Tibial nerve (tissue), 4 donors: ENCODE results near the gene CACNG8. TPM values are rescaled to one million over a fixed set of nuclear protein-coding genes. Genes with fewer than 3 reads are reported as not detected.

Experiments
- DNase-seq, 2 donors: peaks; one replicate each; pipeline ENCODE4 v3.0.0-alpha.2; 2019; ENCODE audit warnings: low spot score in 2 of 2
- H3K27ac ChIP-seq, 4 donors: fragments of 200-600 bp; sonication (generic) in 3 of 4; one replicate each; pipeline ENCODE4 v1.5.1; 2017 to 2019; ENCODE audit warnings: mild to moderate bottlenecking in 1 of 4
- H3K27me3 ChIP-seq, 2 donors: fragments of 200-600 bp; sonication (generic) in 1 of 2; one replicate each; pipeline versions ENCODE4 v1.5.1 to v1.6.0; 2017 to 2019
- H3K36me3 ChIP-seq, 3 donors: fragments of 200-600 bp; sonication (generic); one replicate each; pipeline ENCODE4 v1.5.1; 2018 to 2019
- H3K4me1 ChIP-seq, 4 donors: fragments of 200-600 bp; sonication (generic) in 3 of 4; one replicate each; pipeline ENCODE4 v1.5.1; 2017 to 2019
- H3K4me3 ChIP-seq, 4 donors: fragments of 200-600 bp; sonication (generic) in 3 of 4; one replicate each; pipeline ENCODE4 v1.5.1; 2017 to 2019; ENCODE audit warnings: mild to moderate bottlenecking in 1 of 4, moderate library complexity in 1 of 4
- H3K9me3 ChIP-seq, 4 donors: fragments of 200-600 bp; sonication (generic) in 3 of 4; one replicate each; pipeline ENCODE4 v1.5.1; 2017 to 2019
- EP300 ChIP-seq, 2 donors: sonication (generic); formaldehyde crosslinking; IDR thresholded peaks; one replicate each; pipeline ENCODE4 v1.6.1; 2017; ENCODE audit warnings: antibody characterized with exemption in 2 of 2, mild to moderate bottlenecking in 1 of 2
- POLR2A ChIP-seq, 2 donors: fragments of 450-650 bp; IDR thresholded peaks; one replicate each; pipeline ENCODE4 v1.6.1; 2017; ENCODE audit warnings: antibody characterized with exemption in 2 of 2, mild to moderate bottlenecking in 2 of 2, moderate library complexity in 2 of 2
- WGBS, 2 donors: methylation state at CpG; one replicate each; pipeline ENCODE4 v1.1.5; 2018; 5-methylcytosine and 5-hydroxymethylcytosine counted together
- total RNA-seq, 4 donors: library from RNA; depleted of rRNA; stranded (reverse); fragments of >200 nt; gene quantifications; one replicate each; pipeline ENCODE4 v1.1.0, GENCODE V29; 2016
- TF ChIP-seq, protein P1 (sequence below), 5 experiments: fragments of 200-600 bp in 3 of 5; fragments of 450-650 bp in 2 of 5; sonication (generic) in 3 of 5; IDR thresholded peaks; one replicate each; pipeline ENCODE4 v1.5.1; 2016 to 2019; ENCODE audit warnings: antibody characterized with exemption in 5 of 5, mild to moderate bottlenecking in 3 of 5, moderate library complexity in 2 of 5

The CACNG8 gene
- total RNA-seq, 4 donors from 2014 or later = not detected

DNA sequence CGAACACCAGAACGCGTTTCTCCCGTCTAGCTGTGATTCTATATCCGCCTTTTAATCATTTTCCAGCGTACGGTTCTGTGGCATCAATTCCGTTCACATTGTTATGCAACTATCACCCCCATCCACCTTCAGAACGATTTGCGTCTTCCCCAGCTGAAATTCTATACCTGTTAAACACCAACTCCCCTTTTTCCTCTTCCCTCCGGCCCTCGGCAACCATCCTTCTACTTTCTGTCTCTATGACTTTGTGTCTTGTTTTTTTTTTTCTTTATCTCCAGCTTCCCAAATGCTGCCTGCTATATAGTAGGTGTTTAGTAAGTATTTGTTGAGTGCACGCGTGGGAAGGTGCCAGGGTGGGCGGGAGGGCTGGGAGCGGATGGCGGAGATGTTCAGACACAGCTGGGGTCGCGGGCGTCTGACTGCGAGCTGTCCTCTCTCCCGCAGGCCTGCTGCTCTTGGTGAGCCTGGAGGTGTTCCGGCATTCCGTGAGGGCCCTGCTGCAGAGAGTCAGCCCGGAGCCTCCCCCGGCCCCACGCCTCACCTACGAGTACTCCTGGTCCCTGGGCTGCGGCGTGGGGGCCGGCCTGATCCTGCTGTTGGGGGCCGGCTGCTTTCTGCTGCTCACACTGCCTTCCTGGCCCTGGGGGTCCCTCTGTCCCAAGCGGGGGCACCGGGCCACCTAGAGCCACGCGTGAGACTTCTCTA, 48.9 kb downstream of the CACNG8 start:
- WGBS, 2 donors = 36 to 42% methylated on average over 26 to 36 of the region's 36 CpGs
- DNase-seq = no peak
- Histone ChIP-seq H3K27me3 (peaks cover 0 to 18% of the 10 kb centered on the region in 2 donors), H3K27ac (no peak overlapping the region), H3K4me3 (no peak overlapping the region), H3K9me3 (peaks cover 0 to 4% (median 0%) of the 10 kb centered on the region in 4 donors), H3K36me3 (no peaks in the 10 kb centered on the region), H3K4me1 (no peaks in the 10 kb centered on the region)
- TF ChIP-seq EP300 (IDR thresholded peaks at IDR 0.05) = no peak

DNA sequence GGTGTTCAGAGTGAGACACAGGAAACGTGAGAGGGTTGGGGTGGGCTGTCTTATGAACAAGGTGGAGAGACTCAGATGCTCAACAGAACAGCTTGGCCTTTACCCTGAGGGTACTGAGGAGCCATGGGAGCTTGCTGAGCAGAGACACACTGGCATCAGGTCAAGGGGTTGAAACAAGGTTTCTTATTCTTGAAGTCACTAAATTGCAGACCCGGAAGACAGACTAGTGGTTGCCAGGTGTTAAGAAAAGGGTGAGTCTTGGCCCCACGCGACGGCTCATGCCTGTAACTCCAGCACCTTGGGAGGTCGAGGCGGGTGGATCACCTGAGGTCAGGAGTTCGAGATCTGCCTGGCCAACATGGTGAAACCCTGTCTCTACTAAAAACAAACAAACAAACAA, 51.1 kb downstream of the CACNG8 start:
- DNase-seq = no peak
- no peak for TF ChIP-seq EP300 (IDR thresholded peaks at IDR 0.05)
- TF ChIP-seq, protein P1, sequence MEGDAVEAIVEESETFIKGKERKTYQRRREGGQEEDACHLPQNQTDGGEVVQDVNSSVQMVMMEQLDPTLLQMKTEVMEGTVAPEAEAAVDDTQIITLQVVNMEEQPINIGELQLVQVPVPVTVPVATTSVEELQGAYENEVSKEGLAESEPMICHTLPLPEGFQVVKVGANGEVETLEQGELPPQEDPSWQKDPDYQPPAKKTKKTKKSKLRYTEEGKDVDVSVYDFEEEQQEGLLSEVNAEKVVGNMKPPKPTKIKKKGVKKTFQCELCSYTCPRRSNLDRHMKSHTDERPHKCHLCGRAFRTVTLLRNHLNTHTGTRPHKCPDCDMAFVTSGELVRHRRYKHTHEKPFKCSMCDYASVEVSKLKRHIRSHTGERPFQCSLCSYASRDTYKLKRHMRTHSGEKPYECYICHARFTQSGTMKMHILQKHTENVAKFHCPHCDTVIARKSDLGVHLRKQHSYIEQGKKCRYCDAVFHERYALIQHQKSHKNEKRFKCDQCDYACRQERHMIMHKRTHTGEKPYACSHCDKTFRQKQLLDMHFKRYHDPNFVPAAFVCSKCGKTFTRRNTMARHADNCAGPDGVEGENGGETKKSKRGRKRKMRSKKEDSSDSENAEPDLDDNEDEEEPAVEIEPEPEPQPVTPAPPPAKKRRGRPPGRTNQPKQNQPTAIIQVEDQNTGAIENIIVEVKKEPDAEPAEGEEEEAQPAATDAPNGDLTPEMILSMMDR (IDR thresholded peaks at IDR 0.05) = no peak
- TF ChIP-seq POLR2A (IDR thresholded peaks at IDR 0.05) = no peak
- WGBS, 2 donors = 75 to 84% methylated on average over 8 of the region's 8 CpGs
- H3K4me1 ChIP-seq = no peaks in the 10 kb centered on the region
- H3K27me3 ChIP-seq = peaks cover 0 to 18% of the 10 kb centered on the region in 2 donors
- peaks cover 0 to 13% (median 0%) of the 10 kb centered on the region in 4 donors for H3K9me3 ChIP-seq
- no peak overlapping the region for H3K27ac ChIP-seq
- no peak overlapping the region for H3K4me3 ChIP-seq
- no peaks in the 10 kb centered on the region for H3K36me3 ChIP-seq

DNA sequence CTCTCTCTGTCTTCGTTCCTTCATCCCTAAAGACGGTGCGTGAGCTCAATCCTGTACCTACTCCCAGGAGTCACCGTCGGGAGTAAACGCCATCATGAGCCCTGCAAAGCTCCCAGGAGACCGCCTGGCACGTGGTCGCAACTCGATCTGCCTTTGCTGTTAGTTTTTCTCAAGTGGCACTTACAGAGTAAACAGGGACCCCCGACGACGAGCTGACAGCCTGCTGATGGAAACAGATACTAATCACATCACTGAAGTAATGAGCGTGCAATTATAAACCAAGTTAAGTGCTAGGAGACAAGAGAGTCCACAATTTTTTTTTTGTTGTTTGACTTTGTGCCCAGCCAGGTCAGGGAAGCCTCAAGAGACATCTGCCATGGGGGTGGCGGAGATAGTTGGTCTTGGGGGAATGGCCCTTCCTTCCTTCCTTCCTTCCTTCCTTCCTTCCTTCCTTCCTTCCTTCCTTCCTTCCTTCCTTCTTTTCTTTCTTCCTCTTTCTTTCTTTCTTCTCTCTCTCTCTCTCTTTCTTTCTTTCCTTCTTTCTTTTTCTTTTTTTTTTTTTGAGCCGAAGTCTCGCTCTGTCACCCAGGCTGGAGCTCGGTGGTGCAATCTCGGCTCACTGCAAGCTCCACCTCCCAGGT, 52.3 kb downstream of the CACNG8 start:
- Histone ChIP-seq H3K27me3 (peaks cover 0 to 18% of the 10 kb centered on the region in 2 donors), H3K36me3 (no peaks in the 10 kb centered on the region), H3K4me1 (no peaks in the 10 kb centered on the region), H3K9me3 (peaks cover 0 to 13% (median 0%) of the 10 kb centered on the region in 4 donors), H3K4me3 (no peak overlapping the region), H3K27ac (no peak overlapping the region)
- TF ChIP-seq, protein P1 (IDR thresholded peaks at IDR 0.05) = no peak
- no peak for TF ChIP-seq POLR2A (IDR thresholded peaks at IDR 0.05)
- TF ChIP-seq EP300 (IDR thresholded peaks at IDR 0.05) = no peak
- WGBS, 2 donors = 38 to 46% methylated on average over 19 of the region's 19 CpGs
- no peak for DNase-seq

DNA sequence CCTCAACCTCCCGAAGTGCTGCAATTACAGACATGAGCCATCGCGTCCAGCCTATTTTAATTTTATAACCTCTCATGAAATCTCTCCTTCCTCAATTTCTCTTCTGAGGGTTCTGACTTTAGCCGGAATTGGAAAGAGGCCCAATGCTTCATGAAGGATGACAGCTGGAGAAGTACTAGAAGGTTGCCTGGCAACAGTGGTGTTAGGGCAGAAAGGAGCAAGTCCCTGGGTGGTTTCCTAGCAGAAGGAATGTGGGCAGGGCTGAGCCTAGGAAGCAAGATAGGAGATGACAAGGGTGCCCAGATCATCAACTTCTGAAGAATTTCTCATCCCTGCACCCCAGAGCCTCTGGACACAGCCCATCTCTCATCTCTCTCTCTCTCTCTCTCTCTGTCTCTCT, 54.5 kb downstream of the CACNG8 start:
- TF ChIP-seq EP300 (IDR thresholded peaks at IDR 0.05) (no peak), POLR2A (IDR thresholded peaks at IDR 0.05) (no peak)
- TF ChIP-seq, protein P1 (IDR thresholded peaks at IDR 0.05) = no peak
- Histone ChIP-seq H3K27ac (no peak overlapping the region), H3K4me1 (no peaks in the 10 kb centered on the region), H3K27me3 (peaks cover 0 to 14% of the 10 kb centered on the region in 2 donors), H3K36me3 (no peaks in the 10 kb centered on the region), H3K4me3 (no peak overlapping the region), H3K9me3 (peaks cover 0 to 13% (median 0%) of the 10 kb centered on the region in 4 donors)
- 71 to 89% methylated on average over 4 of the region's 4 CpGs for WGBS, 2 donors
- DNase-seq = no peak

DNA sequence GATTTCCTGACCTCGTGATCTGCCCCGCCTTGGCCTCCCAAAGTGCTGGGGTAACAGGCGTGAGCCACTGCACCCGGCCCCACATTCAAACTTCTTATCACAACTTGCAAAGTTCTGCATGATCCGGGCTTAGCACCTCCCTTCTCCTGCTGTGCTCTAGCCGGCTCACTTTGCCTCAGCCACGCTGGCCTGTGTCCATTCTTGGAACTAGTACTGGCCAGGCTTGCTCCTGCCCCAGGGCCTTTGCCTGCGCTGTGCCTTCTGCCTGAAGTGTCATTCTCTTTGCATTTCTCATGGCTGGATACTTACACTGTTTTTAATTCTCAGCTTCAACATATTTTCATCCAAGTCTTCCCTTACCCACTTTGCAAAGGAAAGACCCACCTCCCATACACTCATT, 58.6 kb downstream of the CACNG8 start:
- no peak for TF ChIP-seq EP300 (IDR thresholded peaks at IDR 0.05)
- TF ChIP-seq, protein P1 (IDR thresholded peaks at IDR 0.05) = no peak
- no peak for TF ChIP-seq POLR2A (IDR thresholded peaks at IDR 0.05)
- Histone ChIP-seq H3K4me3 (no peak overlapping the region), H3K27me3 (peaks cover 0 to 12% of the 10 kb centered on the region in 2 donors), H3K9me3 (peaks cover 0 to 9% (median 0%) of the 10 kb centered on the region in 4 donors), H3K36me3 (no peaks in the 10 kb centered on the region), H3K27ac (no peak overlapping the region), H3K4me1 (no peaks in the 10 kb centered on the region)
- no peak for DNase-seq
- 82 to 93% methylated on average over 8 of the region's 8 CpGs for WGBS, 2 donors
